A549 (cell line): Measurements from ENCODE around the gene UGT2B15.
"Not testable (repeated sequence)": the region's sequence is repeated elsewhere in the genome, so short reads cannot be mapped to it uniquely, and the experiment has no call there.

Source experiments
- HDAC2 ChIP-seq: fragments of 200-600 bp; sonication (generic); IDR thresholded peaks from 2 replicates; pipeline ENCODE4 v1.6.1; 2016
- MAFK ChIP-seq: fragments of 450-650 bp; IDR thresholded peaks from 2 replicates; pipeline ENCODE4 v1.6.1; 2014; ENCODE audit not compliant: partially characterized antibody
- MYC ChIP-seq: IDR thresholded peaks from 2 replicates; pipeline ENCODE4 v1.6.1; 2012; ENCODE audit warnings: mild to moderate bottlenecking, inconsistent platforms, low read length, improper control_type of control experiment, borderline replicate concordance
- PBX3 ChIP-seq: IDR thresholded peaks from 2 replicates; pipeline ENCODE4 v1.6.1; 2012
- POLR2A ChIP-seq: IDR thresholded peaks from 2 replicates; pipeline ENCODE4 v1.6.1; 2012; ENCODE audit warnings: mild to moderate bottlenecking, low read length
- TF ChIP-seq, protein P1 (sequence below): fragments of >200 bp; sonication (Bioruptor Twin); formaldehyde crosslinking; IDR thresholded peaks from 3 replicates; pipeline ENCODE4 v1.5.1; 2016

DNA sequence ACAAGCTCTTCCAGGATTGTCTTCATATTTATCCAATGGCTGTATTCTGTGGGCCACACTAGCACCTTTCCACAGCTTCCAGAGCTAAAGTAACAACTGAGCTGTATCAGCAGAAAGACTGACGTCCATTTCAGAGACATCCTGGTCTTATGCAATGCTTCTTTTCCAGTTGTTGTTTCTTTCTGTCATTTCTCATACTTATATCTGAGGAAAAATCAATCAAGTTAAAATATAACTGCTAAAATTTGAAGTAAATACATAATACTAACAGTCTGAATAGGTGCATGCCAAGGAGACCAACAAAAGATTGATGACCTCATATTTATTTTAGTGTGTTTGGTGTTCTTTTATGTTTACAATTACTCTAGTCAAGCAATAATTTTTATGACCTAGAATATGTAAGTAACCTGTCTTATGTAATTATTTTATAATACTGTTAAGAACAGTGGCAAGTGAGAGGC, at the start of gene UGT2B15:
- TF ChIP-seq POLR2A, HDAC2, MYC, PBX3: not testable (repeated sequence)
- TF ChIP-seq MAFK = peak; percentile 14
- TF ChIP-seq, protein P1, sequence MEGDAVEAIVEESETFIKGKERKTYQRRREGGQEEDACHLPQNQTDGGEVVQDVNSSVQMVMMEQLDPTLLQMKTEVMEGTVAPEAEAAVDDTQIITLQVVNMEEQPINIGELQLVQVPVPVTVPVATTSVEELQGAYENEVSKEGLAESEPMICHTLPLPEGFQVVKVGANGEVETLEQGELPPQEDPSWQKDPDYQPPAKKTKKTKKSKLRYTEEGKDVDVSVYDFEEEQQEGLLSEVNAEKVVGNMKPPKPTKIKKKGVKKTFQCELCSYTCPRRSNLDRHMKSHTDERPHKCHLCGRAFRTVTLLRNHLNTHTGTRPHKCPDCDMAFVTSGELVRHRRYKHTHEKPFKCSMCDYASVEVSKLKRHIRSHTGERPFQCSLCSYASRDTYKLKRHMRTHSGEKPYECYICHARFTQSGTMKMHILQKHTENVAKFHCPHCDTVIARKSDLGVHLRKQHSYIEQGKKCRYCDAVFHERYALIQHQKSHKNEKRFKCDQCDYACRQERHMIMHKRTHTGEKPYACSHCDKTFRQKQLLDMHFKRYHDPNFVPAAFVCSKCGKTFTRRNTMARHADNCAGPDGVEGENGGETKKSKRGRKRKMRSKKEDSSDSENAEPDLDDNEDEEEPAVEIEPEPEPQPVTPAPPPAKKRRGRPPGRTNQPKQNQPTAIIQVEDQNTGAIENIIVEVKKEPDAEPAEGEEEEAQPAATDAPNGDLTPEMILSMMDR = not testable (repeated sequence)
